GM23248 (cell line): Measurements from ENCODE around the gene ANKS1B. TPM values are rescaled to one million over a fixed set of nuclear protein-coding genes. Genes with fewer than 3 reads are reported as not detected.

ENCODE experiments used
- DNase-seq: peaks from one replicate; pipeline ENCODE4 v3.0.0-alpha.2; 2015
- H2AFZ ChIP-seq: fragments of 200-600 bp; sonication (generic); 2 replicates; pipeline ENCODE4 v1.6.1; 2016; ENCODE audit warnings: antibody characterized with exemption
- H3F3A ChIP-seq: fragments of 200-600 bp; sonication (generic); 2 replicates; pipeline ENCODE4 v1.6.1; 2016; ENCODE audit warnings: mild to moderate bottlenecking, antibody characterized with exemption, mixed run types; ENCODE audit not compliant: insufficient read depth
- H3K27ac ChIP-seq: fragments of 200-600 bp; sonication (generic); 2 replicates; pipeline ENCODE4 v1.5.1; 2016; ENCODE audit warnings: mild to moderate bottlenecking
- H3K27me3 ChIP-seq: fragments of 200-600 bp; sonication (generic); replicated peaks from 2 replicates; pipeline ENCODE4 v1.6.1; 2016; ENCODE audit warnings: mild to moderate bottlenecking; ENCODE audit not compliant: insufficient read depth
- H3K36me3 ChIP-seq: fragments of 200-600 bp; sonication (generic); 2 replicates; pipeline ENCODE4 v1.6.1; 2016; ENCODE audit warnings: low read depth, mild to moderate bottlenecking
- H3K4me1 ChIP-seq: fragments of 200-600 bp; sonication (generic); 2 replicates; pipeline ENCODE4 v1.6.1; 2016; ENCODE audit warnings: mild to moderate bottlenecking; ENCODE audit not compliant: insufficient read depth
- H3K4me2 ChIP-seq: fragments of 200-600 bp; sonication (generic); one replicate; pipeline ENCODE4 v1.6.1; 2016; ENCODE audit warnings: mild to moderate bottlenecking; ENCODE audit not compliant: unreplicated experiment
- H3K4me3 ChIP-seq: fragments of 200-600 bp; sonication (generic); 2 replicates; pipeline ENCODE4 v1.5.1; 2016; ENCODE audit warnings: mild to moderate bottlenecking
- H3K79me2 ChIP-seq: fragments of 200-600 bp; sonication (generic); 2 replicates; pipeline ENCODE4 v1.6.1; 2016; ENCODE audit warnings: mild to moderate bottlenecking; ENCODE audit not compliant: insufficient read depth
- H3K9ac ChIP-seq: fragments of 200-600 bp; sonication (generic); 2 replicates; pipeline ENCODE4 v1.6.1; 2016; ENCODE audit warnings: mild to moderate bottlenecking
- H3K9me2 ChIP-seq: fragments of 200-600 bp; sonication (generic); 2 replicates; pipeline ENCODE4 v1.6.1; 2016; ENCODE audit warnings: mixed run types, mild to moderate bottlenecking, moderate library complexity; ENCODE audit not compliant: insufficient read depth
- H3K9me3 ChIP-seq: fragments of 200-600 bp; sonication (generic); one replicate; pipeline ENCODE4 v1.6.1; 2017; ENCODE audit warnings: low read depth
- H4K20me1 ChIP-seq: fragments of 200-600 bp; sonication (generic); 2 replicates; pipeline ENCODE4 v1.6.0; 2016; ENCODE audit not compliant: insufficient read depth
- EZH2 ChIP-seq: fragments of 200-600 bp; sonication (generic); IDR thresholded peaks from 2 replicates; pipeline ENCODE4 v1.6.1; 2018; ENCODE audit warnings: antibody characterized with exemption, mild to moderate bottlenecking; ENCODE audit not compliant: insufficient read depth, poor library complexity, severe bottlenecking
- EZH2phosphoT487 ChIP-seq: fragments of 200-600 bp; sonication (generic); IDR thresholded peaks from 2 replicates; pipeline ENCODE4 v1.6.1; 2018; ENCODE audit warnings: antibody characterized with exemption, moderate library complexity, mild to moderate bottlenecking, low read depth; ENCODE audit not compliant: insufficient read depth
- WGBS, 2 experiments: methylation state at CpG; one replicate each; pipeline ENCODE4 v1.1.6; 2015 to 2017; ENCODE audit warnings: low lambda C conversion rate in 2 of 2, low coverage in 1 of 2; ENCODE audit errors: missing lambda C conversion rate in 2 of 2; 5-methylcytosine and 5-hydroxymethylcytosine counted together
- in situ Hi-C: fragments of 300-500 bp; cut with MboI; formaldehyde crosslinking; loops from 2 replicates; pipeline ENCODE4 v1.15.0; 2020
- polyA plus RNA-seq: library from polyadenylated mRNA; unstranded; fragments of >200 nt; fragmentation: Nextera tagmentation; extraction: Ambion mirVana; gene quantifications from 2 replicates; pipeline ENCODE4 v1.2.1, GENCODE V29; 2016
- total RNA-seq: library from RNA; depleted of rRNA; stranded (reverse); fragments of >200 nt; shearing (Covaris generic); gene quantifications from 2 replicates; pipeline ENCODE4 v1.2.3, GENCODE V29; 2014

ANKS1B gene
- total and polyA plus RNA-seq, 2 experiments from 2014 or later, result not detected

DNA sequence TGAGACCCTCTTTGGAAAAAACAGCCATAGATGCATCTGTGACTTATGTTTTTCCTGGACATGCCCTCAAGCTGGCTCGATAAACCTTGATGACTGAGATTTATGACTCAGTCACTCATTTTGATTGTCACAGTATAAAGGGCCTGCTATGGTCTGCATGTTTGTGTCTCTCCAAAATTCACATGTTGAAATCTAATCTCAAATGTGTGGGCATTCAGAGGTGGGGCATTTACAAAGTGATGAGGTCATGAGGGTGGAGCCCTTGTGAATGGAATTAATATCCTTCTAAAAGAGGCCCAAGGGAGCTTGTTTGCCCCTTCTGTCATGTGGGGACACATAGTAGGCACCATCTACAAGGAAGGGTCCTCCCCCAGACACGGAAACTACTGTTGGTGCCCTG lies 966.8 kb downstream of the ANKS1B start:
- Histone ChIP-seq H3K9me3 (no peaks in the 10 kb centered on the region), H2AFZ (no peak overlapping the region), H3K4me3 (no peak overlapping the region), H3K9ac (no peak overlapping the region), H3K9me2 (no peaks in the 10 kb centered on the region), H3K36me3 (no peaks in the 10 kb centered on the region), H4K20me1 (no peaks in the 10 kb centered on the region), H3K27ac (no peak overlapping the region), H3K4me2 (no peak overlapping the region), H3K79me2 (no peaks in the 10 kb centered on the region), H3K4me1 (no peaks in the 10 kb centered on the region), H3K27me3 (no peaks in the 10 kb centered on the region), H3F3A (no peaks in the 10 kb centered on the region)
- WGBS, 2 experiments, result 49 to 52% methylated on average over 2 of the region's 2 CpGs
- in situ Hi-C loops, result no loop called here
- DNase-seq, result no peak
- TF ChIP-seq EZH2 (no peak), EZH2phosphoT487 (no peak)

DNA sequence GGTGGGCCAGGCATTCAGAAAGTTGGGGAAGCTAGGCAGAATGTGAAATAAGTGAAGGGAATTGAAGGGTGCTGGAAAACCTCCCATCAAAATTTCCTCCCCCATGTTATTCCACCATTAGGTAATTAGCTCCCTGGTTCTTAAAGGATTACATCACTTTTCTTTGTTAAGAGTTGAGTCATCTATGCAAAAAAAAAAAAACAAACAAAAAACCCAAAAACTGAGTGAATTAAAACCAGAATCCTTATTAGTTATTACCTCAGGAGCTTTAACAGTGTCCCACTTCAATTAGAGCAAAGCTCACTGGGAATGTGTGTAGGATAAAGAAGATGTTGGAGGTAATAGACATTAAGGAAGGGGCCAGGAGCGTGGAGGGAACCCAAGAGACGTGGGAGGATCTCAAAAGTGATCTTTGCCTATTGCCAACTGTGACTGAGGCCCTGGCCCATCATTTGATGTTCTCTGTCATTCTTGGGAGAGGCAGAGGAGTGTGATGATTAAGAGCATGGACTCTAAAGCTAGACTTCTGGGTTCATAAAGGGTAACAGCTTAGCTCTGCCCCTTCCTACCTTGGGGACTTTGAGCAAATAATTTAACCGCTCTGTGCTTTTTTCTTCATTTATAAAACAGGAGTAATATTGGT lies 975.0 kb downstream of the ANKS1B start:
- 34 to 37% methylated on average over 3 of the region's 3 CpGs for WGBS, 2 experiments
- Histone ChIP-seq H3K4me2 (no peak overlapping the region), H4K20me1 (no peaks in the 10 kb centered on the region), H3K27ac (no peak overlapping the region), H3K27me3 (no peaks in the 10 kb centered on the region; the same call in 1 of the 2 replicates), H3K4me3 (no peak overlapping the region), H3F3A (no peaks in the 10 kb centered on the region), H3K79me2 (no peaks in the 10 kb centered on the region), H3K9me2 (no peaks in the 10 kb centered on the region), H3K9ac (no peak overlapping the region), H3K36me3 (no peaks in the 10 kb centered on the region), H2AFZ (no peak overlapping the region), H3K9me3 (no peaks in the 10 kb centered on the region), H3K4me1 (no peaks in the 10 kb centered on the region)
- peak; percentile 26 for DNase-seq
- TF ChIP-seq EZH2 (no peak), EZH2phosphoT487 (no peak)
- in situ Hi-C loops, result no loop called here

DNA sequence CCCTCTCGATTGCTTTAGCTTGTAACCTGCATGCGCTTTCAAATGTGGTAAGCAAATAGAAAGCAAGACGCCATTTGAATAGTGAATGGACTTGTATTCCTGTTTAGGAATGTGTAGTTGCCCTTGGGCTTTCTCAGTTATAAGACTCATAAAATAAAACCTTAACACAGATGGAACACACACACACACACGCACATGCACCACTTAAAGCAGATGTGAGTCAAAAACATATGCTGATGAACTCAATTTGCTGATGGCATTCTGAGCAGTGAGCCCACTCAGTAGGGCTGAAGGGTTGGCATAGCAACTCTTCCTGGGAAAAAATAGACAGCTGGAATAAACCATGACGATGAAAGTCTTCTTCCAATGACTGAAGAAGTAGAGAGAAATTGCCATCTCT lies 979.1 kb downstream of the ANKS1B start:
- Histone ChIP-seq H3K27ac (no peak overlapping the region), H4K20me1 (no peaks in the 10 kb centered on the region), H3K4me2 (no peak overlapping the region), H3K27me3 (no peaks in the 10 kb centered on the region; the same call in 1 of the 2 replicates), H2AFZ (no peak overlapping the region), H3K9me3 (no peaks in the 10 kb centered on the region), H3K4me3 (no peak overlapping the region), H3K36me3 (no peaks in the 10 kb centered on the region), H3F3A (no peaks in the 10 kb centered on the region), H3K9ac (no peak overlapping the region), H3K4me1 (no peaks in the 10 kb centered on the region), H3K79me2 (no peaks in the 10 kb centered on the region), H3K9me2 (no peaks in the 10 kb centered on the region)
- peak; percentile 3 for DNase-seq
- WGBS, 2 experiments, result 27 to 37% methylated on average over 5 of the region's 5 CpGs
- TF ChIP-seq EZH2phosphoT487 (no peak), EZH2 (no peak)
- in situ Hi-C loops, result no loop called here

DNA sequence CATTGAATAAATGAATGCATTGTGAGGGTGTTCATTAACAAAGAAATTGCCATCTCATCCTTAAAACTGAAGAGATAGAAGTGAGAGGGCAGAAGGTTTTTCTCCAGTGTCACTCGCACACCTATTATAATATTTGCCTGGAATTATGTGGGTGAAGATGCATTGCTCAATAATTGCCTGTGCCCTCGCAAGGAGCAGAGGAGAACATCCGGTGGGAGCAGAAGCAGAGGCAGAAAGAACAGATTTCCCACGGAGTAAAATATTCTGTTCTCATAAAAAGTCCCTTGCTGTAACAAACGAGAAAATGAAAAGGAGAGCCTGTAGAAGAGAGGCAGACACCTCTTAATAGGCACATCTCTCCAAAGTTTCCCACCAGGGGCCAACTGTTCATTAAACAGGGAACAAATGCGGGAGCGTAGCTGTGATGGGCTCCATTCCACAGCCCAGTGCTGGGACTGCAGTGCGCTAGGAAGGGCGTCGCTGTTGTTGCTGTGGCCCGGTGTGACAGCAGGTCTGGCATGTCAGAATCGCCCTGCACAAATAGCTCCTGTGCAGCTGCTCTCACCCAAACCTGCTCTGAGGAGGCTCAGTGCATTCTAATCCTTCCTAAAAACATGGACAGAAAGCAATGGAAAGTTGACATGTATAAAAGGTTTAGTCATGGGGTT lies 979.8 kb downstream of the ANKS1B start:
- Histone ChIP-seq H3K9me3 (no peaks in the 10 kb centered on the region), H3K4me2 (no peak overlapping the region), H3K27ac (no peak overlapping the region), H3K79me2 (no peaks in the 10 kb centered on the region), H3K4me3 (no peak overlapping the region), H2AFZ (no peak overlapping the region), H3K36me3 (no peaks in the 10 kb centered on the region), H3K9ac (no peak overlapping the region), H3K9me2 (no peaks in the 10 kb centered on the region), H3K4me1 (no peaks in the 10 kb centered on the region), H4K20me1 (no peaks in the 10 kb centered on the region), H3K27me3 (no peaks in the 10 kb centered on the region; the same call in 1 of the 2 replicates), H3F3A (no peaks in the 10 kb centered on the region)
- in situ Hi-C loops, result no loop called here
- no peak for DNase-seq
- no peak for TF ChIP-seq EZH2
- TF ChIP-seq EZH2phosphoT487, result no peak
- WGBS, 2 experiments, result 55 to 59% methylated on average over 12 of the region's 12 CpGs
